PC-9 (cell line): ENCODE results near the gene ATP6V1E1.

Source experiments
- CTCF ChIP-seq: fragments of 200-600 bp; sonication (generic); conservative IDR thresholded peaks from 2 replicates; pipeline ENCODE4 v1.6.1; 2017; ENCODE audit warnings: mixed run types, antibody characterized with exemption, mild to moderate bottlenecking, moderate library complexity
- EZH2 ChIP-seq: fragments of 200-600 bp; sonication (generic); IDR thresholded peaks from 2 replicates; pipeline ENCODE4 v1.8.0; 2017; ENCODE audit warnings: antibody characterized with exemption, low read depth

DNA sequence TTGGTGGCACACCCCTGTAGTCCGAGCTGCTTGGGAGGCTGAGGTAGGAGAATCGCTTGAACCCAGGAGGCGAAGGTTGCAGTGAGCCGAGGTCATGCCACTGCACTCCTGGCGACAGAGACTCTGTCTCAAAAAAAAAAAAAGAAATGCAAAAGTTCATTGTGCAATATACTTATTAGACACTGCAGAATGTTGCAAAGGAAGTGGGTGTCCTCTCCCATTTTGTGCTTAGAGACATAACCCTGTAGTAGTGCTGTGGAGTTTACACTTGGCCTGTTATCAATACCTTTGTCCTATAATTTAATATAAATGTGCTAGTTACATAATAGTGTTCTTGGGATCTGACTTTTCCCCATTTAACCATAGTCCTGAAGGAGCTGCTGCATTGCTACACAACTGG is 19.4 kb upstream of the ATP6V1E1 start:
- no peak for TF ChIP-seq CTCF
- TF ChIP-seq EZH2, result no peak
